ENCODE results near the gene ZNF490. TPM values are rescaled to one million over a fixed set of nuclear protein-coding genes. Genes with fewer than 3 reads are reported as not detected.
"Not testable (repeated sequence)": the region's sequence is repeated elsewhere in the genome, so short reads cannot be mapped to it uniquely, and the experiment has no call there.

Gene ZNF490
- total RNA-seq, 1 donor from 2014 or later: 10.2 TPM

GRCh38 chr19:12621253-12622024 lies 10.8 kb upstream of the ZNF490 start:
- not testable (repeated sequence) for DNase-seq

- no peak for DNase-seq
Measured at GRCh38 chr19:12617646-12618045, 7.0 kb upstream of the ZNF490 start.

- DNase-seq: peak; percentile 86
Measured at GRCh38 chr19:12611361-12611699, 717 bp upstream of the ZNF490 start.

GRCh38 chr19:12607631-12608030 lies 3.0 kb downstream of the ZNF490 start:
- no peak for DNase-seq

GRCh38 chr19:12606796-12607195 lies 3.8 kb downstream of the ZNF490 start:
- DNase-seq: no peak

- DNase-seq: no peak
Measured at GRCh38 chr19:12603714-12604113, 6.9 kb downstream of the ZNF490 start.

- DNase-seq: no peak
Measured at GRCh38 chr19:12597594-12597993, 13.0 kb downstream of the ZNF490 start.

GRCh38 chr19:12596927-12597548 lies 13.6 kb downstream of the ZNF490 start:
- DNase-seq: no peak

- DNase-seq: no peak
Measured at GRCh38 chr19:12596485-12596884, 14.1 kb downstream of the ZNF490 start.

- DNase-seq: no peak
Measured at GRCh38 chr19:12581100-12581499, 29.5 kb downstream of the ZNF490 start.

- no peak for DNase-seq
Measured at GRCh38 chr19:12580180-12580694, 30.4 kb downstream of the ZNF490 start.

GRCh38 chr19:12578641-12579040 lies 32.0 kb downstream of the ZNF490 start:
- no peak for DNase-seq

GRCh38 chr19:12574036-12574435 lies 36.6 kb downstream of the ZNF490 start:
- no peak for DNase-seq

GRCh38 chr19:12567951-12568350 lies 42.7 kb downstream of the ZNF490 start:
- DNase-seq: no peak

GRCh38 chr19:12566380-12566779 lies 44.2 kb downstream of the ZNF490 start:
- DNase-seq: not testable (repeated sequence)

GRCh38 chr19:12564016-12564664 lies 46.5 kb downstream of the ZNF490 start:
- peak; percentile 90 for DNase-seq

GRCh38 chr19:12555456-12555930 lies 55.1 kb downstream of the ZNF490 start:
- DNase-seq: no peak

- peak; percentile 99 for DNase-seq
Measured at GRCh38 chr19:12551060-12551832, 59.4 kb downstream of the ZNF490 start, which contains the start of gene ZNF564. ZNF564 (minus strand) TSS chr19:12551482; CDS start chr19:12551332, 150 bp downstream.

- no peak for DNase-seq
Measured at GRCh38 chr19:12546903-12547302, 63.7 kb downstream of the ZNF490 start.

- DNase-seq: no peak
Measured at GRCh38 chr19:12546068-12546467, 64.5 kb downstream of the ZNF490 start.

GRCh38 chr19:12545267-12545666 lies 65.3 kb downstream of the ZNF490 start:
- DNase-seq: no peak

GRCh38 chr19:12544401-12544876 lies 66.2 kb downstream of the ZNF490 start:
- DNase-seq: peak; percentile 87
